Stomach smooth muscle (tissue), 2 donors: ENCODE measurements around the gene ICAM5.

ENCODE experiments used
- H3K27ac ChIP-seq: one replicate; pipeline ENCODE4 v1.7.0; 2013; ENCODE audit warnings: mild to moderate bottlenecking, low read length, inconsistent platforms
- H3K27me3 ChIP-seq, 2 donors: one replicate each; pipeline ENCODE4 v1.7.0; 2013; ENCODE audit warnings: low read length in 2 of 2; ENCODE audit not compliant: insufficient read depth in 2 of 2, control insufficient read depth in 1 of 2
- H3K36me3 ChIP-seq, 2 donors: one replicate each; pipeline ENCODE4 v1.7.0; 2013; ENCODE audit warnings: low read length in 2 of 2; ENCODE audit not compliant: control insufficient read depth in 2 of 2, insufficient read depth in 2 of 2
- H3K4me1 ChIP-seq: one replicate; pipeline ENCODE4 v1.7.0; 2013; ENCODE audit warnings: low read length; ENCODE audit not compliant: control insufficient read depth, insufficient read depth
- H3K4me3 ChIP-seq, 2 donors: one replicate each; pipeline ENCODE4 v1.7.0; 2013; ENCODE audit warnings: low read length in 2 of 2
- H3K9ac ChIP-seq, 2 donors: one replicate each; pipeline ENCODE4 v1.7.0; 2013; ENCODE audit warnings: low read length in 2 of 2, mild to moderate bottlenecking in 1 of 2
- H3K9me3 ChIP-seq, 2 donors: one replicate each; pipeline ENCODE4 v1.7.0; 2013; ENCODE audit warnings: low read length in 2 of 2; ENCODE audit not compliant: control insufficient read depth in 2 of 2
- donor health status: healthy.
- donor health status: Pancreatic carcinoma.

The ICAM5 gene

DNA sequence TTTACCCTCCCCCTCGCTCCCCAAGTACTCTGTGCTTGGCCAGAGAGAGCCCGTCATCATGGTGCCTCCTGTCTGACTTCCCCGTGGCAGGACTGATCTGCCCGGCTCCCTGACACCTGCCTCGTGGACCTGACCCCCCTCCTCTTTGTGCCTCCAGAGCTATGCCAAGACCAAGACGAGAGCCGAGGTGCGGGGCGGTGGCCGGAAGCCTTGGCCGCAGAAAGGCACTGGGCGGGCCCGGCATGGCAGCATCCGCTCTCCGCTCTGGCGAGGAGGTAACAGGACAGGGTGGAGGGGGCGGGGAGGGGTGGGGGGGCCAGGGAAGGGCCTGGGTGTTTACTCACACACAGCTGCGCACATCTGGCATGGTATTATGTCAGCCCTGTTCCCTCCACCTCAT is 33.2 kb upstream of the ICAM5 start:
- H3K27me3 ChIP-seq, result no peaks in the 10 kb centered on the region
- H3K27ac ChIP-seq, result no peak overlapping the region
- H3K4me1 ChIP-seq, result peaks cover 12% of the 10 kb centered on the region
- H3K9ac ChIP-seq, result no peak overlapping the region
- H3K9me3 ChIP-seq, result no peaks in the 10 kb centered on the region
- peaks cover 34 to 37% of the 10 kb centered on the region in 2 donors for H3K36me3 ChIP-seq
- H3K4me3 ChIP-seq, result no peak overlapping the region

DNA sequence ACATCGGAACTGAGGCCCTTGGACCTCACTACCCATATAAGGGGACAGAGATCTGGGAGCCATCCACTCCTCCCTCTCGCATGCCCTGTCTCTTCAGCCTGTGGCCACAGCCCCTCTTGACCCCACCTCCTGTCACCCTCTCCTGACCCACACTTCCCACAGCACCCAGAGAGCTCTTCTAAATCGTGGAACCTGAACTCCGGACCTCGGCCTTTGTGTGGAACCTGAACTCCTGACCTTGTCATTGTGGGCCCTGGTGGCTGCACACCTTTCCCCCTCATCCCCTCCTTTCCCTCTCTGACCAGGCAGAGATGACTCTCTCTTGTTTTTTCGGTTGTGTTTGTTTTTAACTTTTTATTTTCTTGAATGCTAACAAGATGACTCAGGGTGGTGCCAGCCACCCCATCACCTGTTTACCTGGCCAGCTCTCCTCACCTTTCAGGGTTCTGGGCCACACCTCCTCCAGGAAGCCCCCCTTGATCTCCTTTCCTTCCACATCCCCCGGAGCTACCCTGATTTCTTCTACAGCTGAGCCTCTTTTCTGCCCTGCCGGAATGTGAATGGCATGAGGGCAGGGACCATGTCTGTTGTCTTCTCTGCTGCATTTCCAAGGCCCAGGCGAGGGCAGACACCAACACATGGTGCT is 32.7 kb upstream of the ICAM5 start:
- Histone ChIP-seq H3K27me3 (no peaks in the 10 kb centered on the region), H3K36me3 (peaks cover 34 to 37% of the 10 kb centered on the region in 2 donors), H3K27ac (no peak overlapping the region), H3K9me3 (no peaks in the 10 kb centered on the region), H3K9ac (no peak overlapping the region), H3K4me1 (peaks cover 12% of the 10 kb centered on the region), H3K4me3 (no peak overlapping the region)

DNA sequence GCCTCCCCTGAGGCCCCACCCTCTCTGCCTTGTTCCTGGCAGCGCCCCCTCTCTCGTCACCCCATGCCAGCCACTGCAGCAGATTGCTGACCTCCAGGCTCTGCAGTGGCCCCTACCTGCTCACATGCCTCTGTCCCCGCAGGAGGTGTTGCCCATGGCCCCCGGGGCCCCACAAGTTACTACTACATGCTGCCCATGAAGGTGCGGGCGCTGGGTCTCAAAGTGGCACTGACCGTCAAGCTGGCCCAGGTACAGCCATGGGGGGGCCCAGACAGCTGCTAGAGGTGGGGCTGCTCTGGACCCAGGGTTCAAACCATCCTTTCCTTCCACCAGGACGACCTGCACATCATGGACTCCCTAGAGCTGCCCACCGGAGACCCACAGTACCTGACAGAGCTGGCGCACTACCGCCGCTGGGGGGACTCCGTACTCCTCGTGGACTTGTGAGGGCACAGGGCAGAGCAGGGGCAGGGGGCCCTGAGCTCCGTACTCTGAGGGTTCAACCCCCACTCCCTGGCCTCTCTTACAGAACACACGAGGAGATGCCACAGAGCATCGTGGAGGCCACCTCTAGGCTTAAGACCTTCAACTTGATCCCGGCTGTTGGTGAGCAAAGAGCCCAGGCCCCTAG is 31.6 kb upstream of the ICAM5 start:
- H3K9me3 ChIP-seq, result no peaks in the 10 kb centered on the region
- H3K4me1 ChIP-seq, result peaks cover 3% of the 10 kb centered on the region
- H3K27me3 ChIP-seq, result no peaks in the 10 kb centered on the region
- no peak overlapping the region for H3K27ac ChIP-seq
- H3K9ac ChIP-seq, result no peak overlapping the region
- peaks cover 34 to 37% of the 10 kb centered on the region in 2 donors for H3K36me3 ChIP-seq
- H3K4me3 ChIP-seq, result no peak overlapping the region

DNA sequence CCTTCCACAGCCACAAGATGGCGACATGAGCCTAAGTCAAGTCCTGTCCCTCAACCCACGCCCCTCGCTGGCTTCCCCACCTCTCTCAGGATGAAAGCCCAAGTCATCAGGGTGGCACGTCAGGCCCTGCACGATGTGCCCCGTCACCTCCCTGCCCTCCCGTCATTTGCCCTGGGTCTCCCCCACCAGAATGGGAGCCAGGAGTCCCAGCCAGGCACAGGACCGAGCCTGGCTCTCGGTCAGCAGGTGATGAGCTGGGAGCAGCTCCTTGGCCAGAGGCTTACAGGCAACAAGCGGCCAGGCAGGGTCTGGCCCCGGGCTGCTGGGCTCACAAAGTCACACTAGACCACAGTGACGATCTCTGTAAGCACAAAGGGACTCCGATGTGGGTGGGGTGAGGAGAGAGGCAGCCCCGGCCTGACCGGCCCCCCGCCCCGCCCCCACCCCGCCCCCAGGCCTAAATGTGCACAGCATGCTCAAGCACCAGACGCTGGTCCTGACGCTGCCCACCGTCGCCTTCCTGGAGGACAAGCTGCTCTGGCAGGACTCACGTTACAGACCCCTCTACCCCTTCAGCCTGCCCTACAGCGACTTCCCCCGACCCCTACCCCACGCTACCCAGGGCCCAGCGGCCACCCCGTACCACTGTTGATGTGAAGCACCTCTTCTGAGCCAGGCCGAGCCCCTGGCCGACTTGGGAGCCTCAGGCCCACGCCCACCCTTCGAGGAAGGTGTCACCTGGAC is 30.4 kb upstream of the ICAM5 start:
- peaks cover 30% of the 10 kb centered on the region in 2 donors for H3K36me3 ChIP-seq
- H3K27me3 ChIP-seq, result no peaks in the 10 kb centered on the region
- H3K27ac ChIP-seq, result no peak overlapping the region
- no peak overlapping the region for H3K4me3 ChIP-seq
- peaks cover 3% of the 10 kb centered on the region for H3K4me1 ChIP-seq
- no peaks in the 10 kb centered on the region for H3K9me3 ChIP-seq
- H3K9ac ChIP-seq, result no peak overlapping the region

DNA sequence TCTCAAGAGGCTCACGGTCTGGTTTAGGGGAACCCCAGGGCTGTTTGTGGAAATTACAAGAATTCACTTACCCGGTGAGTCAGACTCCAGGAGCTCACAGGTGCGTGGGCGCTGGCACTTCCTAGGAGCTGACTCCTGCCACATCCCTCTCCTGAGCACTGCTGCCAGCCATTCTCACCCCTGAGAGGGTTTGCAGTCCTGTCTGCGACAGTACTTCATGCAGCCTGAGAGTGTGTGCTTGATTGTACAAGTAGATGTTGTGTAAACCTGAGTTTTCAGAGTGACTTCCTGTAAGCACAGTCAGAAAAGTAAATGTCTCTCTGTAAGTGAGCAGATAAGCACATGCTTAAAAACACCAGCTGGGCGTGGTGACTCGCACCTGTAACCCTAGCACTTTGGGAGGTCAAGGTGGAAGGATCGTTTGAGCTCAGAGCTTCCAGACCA is 29.6 kb upstream of the ICAM5 start:
- H3K27me3 ChIP-seq, result no peaks in the 10 kb centered on the region
- H3K27ac ChIP-seq, result no peak overlapping the region
- H3K4me1 ChIP-seq, result peaks cover 3% of the 10 kb centered on the region
- H3K4me3 ChIP-seq, result no peak overlapping the region
- peaks cover 22 to 25% of the 10 kb centered on the region in 2 donors for H3K36me3 ChIP-seq
- H3K9me3 ChIP-seq, result no peaks in the 10 kb centered on the region
- H3K9ac ChIP-seq, result no peak overlapping the region

DNA sequence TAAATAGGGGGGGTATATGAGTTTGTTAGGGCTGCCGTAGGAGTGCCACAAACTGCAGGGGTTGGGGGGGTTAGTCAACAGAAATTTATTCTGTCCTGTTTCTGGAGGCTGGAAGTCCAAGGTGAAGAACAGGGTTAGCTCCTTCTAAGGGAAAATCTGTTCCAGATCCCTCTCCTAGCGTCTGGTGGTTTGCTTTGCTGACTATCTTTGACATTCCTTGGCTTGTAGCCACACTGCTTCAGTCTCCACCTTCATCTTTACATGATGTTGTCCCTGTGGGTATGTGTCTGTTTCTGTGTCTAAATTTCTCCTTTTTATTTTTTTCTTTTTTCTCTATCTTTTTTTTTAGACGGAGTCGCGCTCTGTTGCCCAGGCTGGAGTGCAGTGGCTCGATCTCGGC is 27.0 kb upstream of the ICAM5 start:
- Histone ChIP-seq H3K9me3 (no peaks in the 10 kb centered on the region), H3K4me1 (peaks cover 3% of the 10 kb centered on the region), H3K9ac (no peak overlapping the region), H3K36me3 (peaks cover 9% of the 10 kb centered on the region in 2 donors), H3K4me3 (no peak overlapping the region), H3K27me3 (no peaks in the 10 kb centered on the region), H3K27ac (no peak overlapping the region)

DNA sequence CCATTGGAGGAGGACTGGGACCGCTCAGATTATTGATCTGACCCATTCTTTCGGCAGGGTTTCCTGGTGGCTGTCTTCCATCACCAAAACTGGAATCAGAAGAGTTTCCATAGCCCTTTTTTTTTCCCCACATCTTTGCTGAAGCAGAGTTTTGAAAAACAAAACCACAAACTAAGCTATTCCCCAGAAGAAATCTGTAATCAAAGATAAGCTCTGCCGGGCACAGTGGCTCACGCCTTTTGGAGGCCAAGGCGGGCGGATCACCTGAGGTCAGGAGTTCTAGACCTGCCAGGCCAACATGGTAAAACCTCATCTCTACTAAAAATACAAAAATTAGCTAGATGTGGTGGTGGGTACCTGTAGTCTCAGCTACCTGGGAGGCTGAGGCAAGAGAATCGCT is 23.0 kb upstream of the ICAM5 start:
- no peak overlapping the region for H3K9ac ChIP-seq
- H3K4me3 ChIP-seq, result no peak overlapping the region
- H3K27me3 ChIP-seq, result peaks cover 16 to 27% of the 10 kb centered on the region in 2 donors
- no peak overlapping the region for H3K27ac ChIP-seq
- no peaks in the 10 kb centered on the region for H3K36me3 ChIP-seq
- H3K4me1 ChIP-seq, result peaks cover 18% of the 10 kb centered on the region
- no peaks in the 10 kb centered on the region for H3K9me3 ChIP-seq

DNA sequence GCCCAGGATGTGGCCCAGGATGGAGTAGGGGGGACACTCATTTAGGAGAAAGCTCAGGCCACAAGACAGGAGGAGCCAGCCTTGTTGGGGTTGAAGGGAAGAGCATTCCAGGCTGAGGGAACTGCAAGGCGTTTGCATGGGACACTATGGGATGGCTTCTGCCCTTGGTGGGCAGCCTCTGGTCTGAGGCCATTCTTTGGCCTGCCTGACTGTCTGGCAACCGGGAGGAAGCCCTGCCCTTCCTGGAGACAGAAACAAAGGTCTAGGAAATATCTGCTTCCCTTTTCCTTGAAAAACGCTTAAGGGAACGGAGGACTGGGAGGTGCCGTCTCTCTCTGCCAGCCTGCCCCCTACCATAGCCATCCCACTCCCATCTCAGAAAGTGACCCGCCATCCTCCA is 21.7 kb upstream of the ICAM5 start:
- Histone ChIP-seq H3K9ac (no peak overlapping the region), H3K4me1 (peaks cover 18% of the 10 kb centered on the region), H3K27me3 (peaks cover 18 to 27% of the 10 kb centered on the region in 2 donors), H3K4me3 (no peak overlapping the region), H3K9me3 (no peaks in the 10 kb centered on the region), H3K27ac (peak overlapping the region; percentile 18), H3K36me3 (no peaks in the 10 kb centered on the region)

DNA sequence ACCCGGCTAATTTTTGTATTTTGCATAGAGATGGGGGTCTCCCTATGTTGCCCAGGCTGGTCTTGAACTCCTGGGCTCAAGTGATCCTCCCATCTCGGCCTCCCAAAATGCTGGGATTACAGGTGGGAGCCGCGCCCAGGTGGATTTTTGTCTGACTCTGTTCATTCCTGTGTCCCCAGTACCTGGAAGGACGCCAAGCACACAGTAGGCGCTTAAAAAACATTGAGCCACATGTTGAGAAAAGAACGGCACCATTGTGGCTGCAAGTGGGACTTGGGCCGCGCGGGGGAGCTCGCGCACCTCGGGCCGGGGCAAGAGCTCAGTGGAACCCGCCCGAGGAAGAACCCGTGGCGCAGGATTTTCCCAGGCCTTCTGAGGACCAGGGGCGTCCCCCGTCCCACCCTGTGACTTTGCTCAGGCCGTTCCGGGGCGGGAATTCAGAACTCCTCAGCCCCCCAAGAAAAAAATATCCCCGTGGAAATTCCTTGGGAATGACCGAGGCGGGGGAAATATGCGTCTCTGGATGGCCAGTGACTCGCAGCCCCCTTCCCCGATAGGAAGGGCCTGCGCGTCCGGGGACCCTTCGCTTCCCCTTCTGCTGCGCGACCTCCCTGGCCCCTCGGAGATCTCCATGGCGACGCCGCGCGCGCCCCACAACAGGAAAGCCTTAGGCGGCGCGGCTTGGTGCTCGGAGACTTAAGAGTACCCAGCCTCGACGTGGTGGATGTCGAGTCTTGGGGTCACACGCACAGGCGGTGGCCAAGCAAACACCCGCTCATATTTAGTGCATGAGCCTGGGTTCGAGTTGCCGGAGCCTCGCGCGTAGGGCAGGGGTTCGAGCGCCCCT is 20.2 kb upstream of the ICAM5 start:
- Histone ChIP-seq H3K27me3 (peaks cover 18 to 27% of the 10 kb centered on the region in 2 donors), H3K9ac (peak overlapping the region; percentile 29 to 50), H3K4me1 (peaks cover 18% of the 10 kb centered on the region), H3K27ac (peak overlapping the region; percentile 67), H3K9me3 (no peaks in the 10 kb centered on the region), H3K4me3 (peak overlapping the region; percentile 54 to 65), H3K36me3 (no peaks in the 10 kb centered on the region)

DNA sequence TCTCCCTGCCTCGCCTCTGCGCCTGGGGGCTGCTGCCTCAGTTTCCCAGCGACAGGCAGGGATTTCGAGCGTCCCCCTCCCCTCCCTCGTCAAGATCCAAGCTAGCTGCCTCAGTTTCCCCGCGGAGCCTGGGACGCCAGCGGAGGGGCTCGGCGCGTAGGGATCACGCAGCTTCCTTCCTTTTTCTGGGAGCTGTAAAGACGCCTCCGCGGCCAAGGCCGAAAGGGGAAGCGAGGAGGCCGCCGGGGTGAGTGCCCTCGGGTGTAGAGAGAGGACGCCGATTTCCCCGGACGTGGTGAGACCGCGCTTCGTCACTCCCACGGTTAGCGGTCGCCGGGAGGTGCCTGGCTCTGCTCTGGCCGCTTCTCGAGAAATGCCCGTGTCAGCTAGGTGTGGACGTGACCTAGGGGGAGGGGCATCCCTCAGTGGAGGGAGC is 19.6 kb upstream of the ICAM5 start:
- no peaks in the 10 kb centered on the region for H3K9me3 ChIP-seq
- peaks cover 18 to 27% of the 10 kb centered on the region in 2 donors for H3K27me3 ChIP-seq
- H3K4me3 ChIP-seq, result peak overlapping the region; percentile 54 to 65
- H3K27ac ChIP-seq, result peak overlapping the region; percentile 67
- no peaks in the 10 kb centered on the region for H3K36me3 ChIP-seq
- H3K4me1 ChIP-seq, result peaks cover 18% of the 10 kb centered on the region
- peak overlapping the region; percentile 50 to 60 for H3K9ac ChIP-seq
